Bronchial epithelial cell (primary cell): ENCODE results near the gene CFAP69. TPM values are rescaled to one million over a fixed set of nuclear protein-coding genes. Genes with fewer than 3 reads are reported as not detected.

Source experiments
- DNase-seq: peaks from one replicate; pipeline ENCODE4 v3.0.0-alpha.2; 2010; ENCODE audit warnings: low read depth
- FAIRE-seq: peaks from 2 replicates; lab custom pipeline; 2011; peaks lifted over from hg19 to GRCh38; lab: Jason Lieb, UNC
- H3K27me3 ChIP-seq: 2 replicates; pipeline ENCODE4 v1.5.1; 2011; ENCODE audit warnings: low read length; ENCODE audit not compliant: control insufficient read depth, insufficient read depth
- H3K36me3 ChIP-seq: 2 replicates; pipeline ENCODE4 v1.5.1; 2011; ENCODE audit warnings: low read length; ENCODE audit not compliant: control insufficient read depth, insufficient read depth
- H3K4me3 ChIP-seq: 2 replicates; pipeline ENCODE4 v1.5.1; 2011; ENCODE audit warnings: mild to moderate bottlenecking, low read depth, low read length, control low read depth
- total RNA-seq: library from RNA; depleted of rRNA; stranded (reverse); fragments of >200 nt; gene quantifications from 2 replicates; pipeline ENCODE4 v1.2.1, GENCODE V29; 2014
- TF ChIP-seq, protein P1 (sequence below): IDR thresholded peaks from 2 replicates; pipeline ENCODE4 v1.5.1; 2011; ENCODE audit warnings: mild to moderate bottlenecking, moderate library complexity, low read length, control low read depth, inconsistent platforms; ENCODE audit not compliant: insufficient read depth, severe bottlenecking

The CFAP69 gene
- total RNA-seq, 1 donor from 2014 or later = 0.53 TPM

DNA sequence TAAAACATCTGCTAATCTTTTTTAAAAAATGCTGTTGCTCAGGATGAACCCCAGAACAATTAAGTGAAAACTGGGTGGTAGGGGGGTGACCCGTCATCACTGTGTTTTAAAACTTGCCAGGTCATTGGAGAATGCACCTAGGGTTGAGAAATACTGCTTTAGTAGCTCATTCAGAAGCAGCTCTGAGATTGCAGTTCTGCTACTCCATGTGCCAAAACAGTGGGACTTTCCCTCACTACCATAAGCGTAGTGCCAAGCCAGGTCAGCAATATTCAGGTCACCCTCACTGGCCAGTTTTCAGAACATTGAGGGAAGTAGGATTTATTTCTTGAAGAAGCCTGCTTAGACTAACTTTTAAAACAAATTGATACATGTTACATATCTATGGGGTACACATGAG is 28.2 kb upstream of the CFAP69 start:
- Histone ChIP-seq H3K27me3 (no peaks in the 10 kb centered on the region), H3K36me3 (no peaks in the 10 kb centered on the region), H3K4me3 (no peak overlapping the region)
- no peak for DNase-seq
- TF ChIP-seq, protein P1, sequence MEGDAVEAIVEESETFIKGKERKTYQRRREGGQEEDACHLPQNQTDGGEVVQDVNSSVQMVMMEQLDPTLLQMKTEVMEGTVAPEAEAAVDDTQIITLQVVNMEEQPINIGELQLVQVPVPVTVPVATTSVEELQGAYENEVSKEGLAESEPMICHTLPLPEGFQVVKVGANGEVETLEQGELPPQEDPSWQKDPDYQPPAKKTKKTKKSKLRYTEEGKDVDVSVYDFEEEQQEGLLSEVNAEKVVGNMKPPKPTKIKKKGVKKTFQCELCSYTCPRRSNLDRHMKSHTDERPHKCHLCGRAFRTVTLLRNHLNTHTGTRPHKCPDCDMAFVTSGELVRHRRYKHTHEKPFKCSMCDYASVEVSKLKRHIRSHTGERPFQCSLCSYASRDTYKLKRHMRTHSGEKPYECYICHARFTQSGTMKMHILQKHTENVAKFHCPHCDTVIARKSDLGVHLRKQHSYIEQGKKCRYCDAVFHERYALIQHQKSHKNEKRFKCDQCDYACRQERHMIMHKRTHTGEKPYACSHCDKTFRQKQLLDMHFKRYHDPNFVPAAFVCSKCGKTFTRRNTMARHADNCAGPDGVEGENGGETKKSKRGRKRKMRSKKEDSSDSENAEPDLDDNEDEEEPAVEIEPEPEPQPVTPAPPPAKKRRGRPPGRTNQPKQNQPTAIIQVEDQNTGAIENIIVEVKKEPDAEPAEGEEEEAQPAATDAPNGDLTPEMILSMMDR = no peak
- FAIRE-seq = no peak

DNA sequence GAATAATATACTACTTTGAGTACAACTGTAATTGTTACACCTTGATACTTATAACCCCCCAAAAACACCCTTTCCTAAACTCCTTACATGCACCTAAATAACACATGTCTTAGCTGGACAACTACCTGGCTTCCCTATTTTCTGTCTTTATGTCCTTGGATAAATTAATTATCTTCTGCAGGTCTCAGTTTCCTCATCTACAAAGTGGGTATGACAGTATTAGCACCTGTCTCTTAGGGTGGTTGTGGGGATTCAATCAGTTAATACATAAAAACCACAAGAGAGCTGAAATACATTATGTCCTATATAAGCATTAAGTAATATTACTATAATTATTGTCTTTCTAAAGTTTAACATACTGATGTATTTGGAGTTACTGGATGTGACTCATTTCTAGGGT is 22.6 kb upstream of the CFAP69 start:
- Histone ChIP-seq H3K36me3 (no peaks in the 10 kb centered on the region), H3K27me3 (no peaks in the 10 kb centered on the region), H3K4me3 (no peak overlapping the region)
- no peak for FAIRE-seq
- DNase-seq = no peak
- TF ChIP-seq, protein P1 = no peak

DNA sequence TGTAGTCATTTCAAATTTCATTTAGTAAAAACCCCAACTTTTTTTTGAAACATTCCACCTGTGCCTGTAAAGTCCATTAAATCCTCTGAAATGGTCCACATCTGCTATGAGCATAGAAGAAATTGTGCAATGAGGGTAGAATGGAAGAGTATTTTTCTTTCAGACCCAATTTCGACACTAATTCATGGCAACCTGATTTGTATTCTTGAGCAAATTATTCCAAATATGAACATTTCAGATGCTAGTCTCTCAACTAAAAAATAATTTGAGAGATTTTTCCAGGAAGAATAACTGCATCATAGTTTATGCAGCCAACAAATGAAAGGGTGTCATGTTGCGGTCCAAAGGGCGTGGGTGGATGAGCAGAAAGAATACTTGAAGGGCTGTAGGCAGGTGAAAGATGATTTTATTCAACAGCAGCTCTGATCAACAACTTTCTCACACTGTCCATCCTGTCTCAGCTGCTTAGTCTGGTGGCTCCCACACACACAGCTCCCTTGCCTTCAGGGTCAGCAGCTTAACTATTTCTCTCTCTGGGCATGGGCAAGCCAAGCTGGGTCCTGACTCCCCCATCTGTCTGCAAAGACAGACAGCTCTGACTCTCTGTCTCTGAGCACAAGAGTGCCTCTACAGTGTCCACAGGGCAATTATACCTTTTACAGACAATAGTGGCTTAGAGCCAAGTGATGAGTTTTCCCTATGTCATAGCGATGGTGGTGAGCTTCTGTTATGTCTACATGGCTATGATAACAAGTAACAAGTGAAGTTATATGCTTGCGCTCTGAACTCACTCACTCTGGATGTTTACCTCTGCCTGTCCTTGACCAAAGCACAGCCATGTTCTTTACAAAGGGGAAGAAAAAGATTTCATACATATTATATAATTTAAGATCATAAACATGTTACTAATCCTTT is 21.9 kb upstream of the CFAP69 start:
- TF ChIP-seq, protein P1 = no peak
- Histone ChIP-seq H3K27me3 (no peaks in the 10 kb centered on the region), H3K4me3 (no peak overlapping the region), H3K36me3 (no peaks in the 10 kb centered on the region)
- DNase-seq = peak; percentile 38
- no peak for FAIRE-seq

DNA sequence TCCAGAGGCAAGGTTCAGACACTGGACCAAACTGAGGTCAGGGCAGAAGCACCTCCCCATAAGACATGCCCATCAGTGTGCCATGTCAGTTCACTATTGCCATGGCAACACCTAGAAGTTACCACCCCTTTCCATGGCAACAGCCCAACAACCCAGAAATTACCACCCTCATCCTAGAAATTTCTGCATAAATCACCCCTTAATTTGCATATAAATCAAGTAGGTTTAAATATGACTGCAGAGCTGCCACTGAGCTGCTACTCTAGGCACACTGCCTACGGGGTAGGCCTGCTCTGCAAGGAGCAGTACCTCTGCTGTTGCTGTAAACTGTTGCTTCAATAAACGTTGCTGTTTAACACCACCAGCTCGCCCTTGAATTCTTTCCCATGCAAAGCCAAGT is 20.8 kb upstream of the CFAP69 start:
- H3K4me3 ChIP-seq = no peak overlapping the region
- TF ChIP-seq, protein P1 = no peak
- H3K36me3 ChIP-seq = no peaks in the 10 kb centered on the region
- DNase-seq = no peak
- FAIRE-seq = no peak
- no peaks in the 10 kb centered on the region for H3K27me3 ChIP-seq

DNA sequence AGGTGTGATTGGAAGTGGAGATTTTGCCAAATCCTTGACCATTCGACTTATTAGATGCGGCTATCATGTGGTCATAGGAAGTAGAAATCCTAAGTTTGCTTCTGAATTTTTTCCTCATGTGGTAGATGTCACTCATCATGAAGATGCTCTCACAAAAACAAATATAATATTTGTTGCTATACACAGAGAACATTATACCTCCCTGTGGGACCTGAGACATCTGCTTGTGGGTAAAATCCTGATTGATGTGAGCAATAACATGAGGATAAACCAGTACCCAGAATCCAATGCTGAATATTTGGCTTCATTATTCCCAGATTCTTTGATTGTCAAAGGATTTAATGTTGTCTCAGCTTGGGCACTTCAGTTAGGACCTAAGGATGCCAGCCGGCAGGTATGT is 19.8 kb upstream of the CFAP69 start:
- no peak overlapping the region for H3K4me3 ChIP-seq
- H3K27me3 ChIP-seq = no peaks in the 10 kb centered on the region
- H3K36me3 ChIP-seq = no peaks in the 10 kb centered on the region
- no peak for DNase-seq
- TF ChIP-seq, protein P1 = no peak
- FAIRE-seq = no peak
